Activated CD4-positive, alpha-beta T cell treated with anti-CD3 and anti-CD28 coated beads for 1 hour (primary cell): ENCODE results near the gene SHROOM3.
"Not testable (repeated sequence)": the region's sequence is repeated elsewhere in the genome, so short reads cannot be mapped to it uniquely, and the experiment has no call there.

ENCODE experiments used
- DNase-seq: peaks from one replicate; pipeline ENCODE4 v3.0.0-alpha.2; 2020

SHROOM3 gene

DNA sequence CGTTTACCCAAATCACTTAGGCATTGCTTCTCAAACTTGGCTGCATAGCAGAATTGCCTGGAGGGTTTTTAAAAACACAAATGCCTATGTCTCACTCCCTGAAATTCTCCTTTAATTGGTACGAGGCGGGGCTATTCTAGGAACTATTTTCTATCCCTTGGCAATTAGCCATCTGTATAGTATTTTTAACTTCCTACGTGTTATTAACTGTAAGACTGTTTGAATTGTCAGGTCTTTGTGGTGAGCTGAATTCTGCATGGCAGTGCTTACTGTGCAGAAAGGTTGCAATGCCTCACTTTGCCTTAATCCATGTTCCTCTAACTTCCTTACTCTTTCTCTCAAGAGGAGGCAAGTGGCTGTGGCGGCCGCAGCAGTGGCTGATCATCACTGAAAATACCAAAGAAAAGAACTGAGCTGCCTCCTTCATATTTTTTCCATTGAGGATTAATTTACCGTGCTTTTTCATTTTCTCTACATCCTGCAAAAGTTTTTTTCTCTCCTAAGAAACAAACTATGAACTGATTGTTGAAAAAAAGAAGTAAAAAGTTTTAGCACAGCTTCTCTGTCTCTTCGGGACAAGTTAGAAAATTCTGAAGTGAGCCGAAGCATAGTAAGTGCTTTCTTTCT, at the start of gene SHROOM3:
Gene SHROOM3 (plus strand): TSS at position 329 of the 627 bp plus-strand sequence. CDS start 824 bp downstream, outside the sequence.
- no peak for DNase-seq

DNA sequence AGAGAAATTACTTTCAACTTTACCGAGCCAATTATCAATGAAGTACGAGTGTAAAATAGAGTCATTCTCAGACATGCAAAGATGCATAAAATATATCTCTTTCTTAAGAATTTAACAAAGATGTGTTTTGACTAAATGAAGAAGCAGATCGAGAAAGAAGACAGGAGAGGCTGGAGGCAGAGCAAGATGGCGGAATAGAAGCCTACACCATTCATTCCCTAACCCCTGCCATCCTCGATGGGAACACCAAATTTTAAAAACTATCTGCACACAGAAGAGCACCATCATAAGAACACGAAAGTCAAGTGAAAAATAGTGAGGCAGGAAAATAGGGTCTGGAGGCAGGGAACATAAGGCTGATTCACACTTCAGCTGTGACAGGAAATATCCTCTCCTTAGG, 49.1 kb upstream of the SHROOM3 start:
- no peak for DNase-seq

DNA sequence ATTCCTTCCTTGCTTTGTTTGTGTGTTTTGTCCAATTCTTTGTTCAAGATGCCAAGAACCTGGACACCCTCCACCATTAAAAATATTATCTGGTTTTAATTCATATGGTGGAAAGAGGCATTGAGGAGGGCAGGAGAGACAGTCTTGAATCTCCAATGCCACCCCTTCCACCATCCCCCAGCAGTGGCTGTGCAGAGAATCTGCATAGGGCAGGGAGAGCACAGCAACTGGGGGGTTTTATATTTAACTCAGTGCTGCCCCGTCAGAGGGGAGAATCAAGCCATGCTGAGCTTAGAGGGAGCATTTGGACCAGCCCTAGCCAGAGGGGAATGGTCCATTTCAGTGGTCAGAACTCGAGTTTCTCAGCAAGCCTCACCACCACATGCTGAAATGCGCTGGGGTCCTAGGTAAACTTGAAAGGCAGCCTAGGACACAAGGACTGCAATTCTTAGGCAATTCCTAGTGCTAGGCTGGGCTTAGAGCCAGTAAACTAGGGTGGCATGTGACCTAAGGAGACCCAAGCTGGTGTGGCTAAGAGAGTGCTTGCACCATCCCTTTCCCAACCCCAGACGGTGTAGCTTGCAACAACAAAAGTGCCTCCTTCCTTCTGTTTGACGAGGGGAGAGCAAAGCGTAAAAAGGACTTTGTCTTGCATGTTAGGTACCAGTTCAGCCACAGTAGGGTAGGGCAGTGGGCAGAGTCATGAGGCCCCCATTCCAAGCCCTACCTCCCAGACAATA, 48.3 kb upstream of the SHROOM3 start:
- no peak for DNase-seq

DNA sequence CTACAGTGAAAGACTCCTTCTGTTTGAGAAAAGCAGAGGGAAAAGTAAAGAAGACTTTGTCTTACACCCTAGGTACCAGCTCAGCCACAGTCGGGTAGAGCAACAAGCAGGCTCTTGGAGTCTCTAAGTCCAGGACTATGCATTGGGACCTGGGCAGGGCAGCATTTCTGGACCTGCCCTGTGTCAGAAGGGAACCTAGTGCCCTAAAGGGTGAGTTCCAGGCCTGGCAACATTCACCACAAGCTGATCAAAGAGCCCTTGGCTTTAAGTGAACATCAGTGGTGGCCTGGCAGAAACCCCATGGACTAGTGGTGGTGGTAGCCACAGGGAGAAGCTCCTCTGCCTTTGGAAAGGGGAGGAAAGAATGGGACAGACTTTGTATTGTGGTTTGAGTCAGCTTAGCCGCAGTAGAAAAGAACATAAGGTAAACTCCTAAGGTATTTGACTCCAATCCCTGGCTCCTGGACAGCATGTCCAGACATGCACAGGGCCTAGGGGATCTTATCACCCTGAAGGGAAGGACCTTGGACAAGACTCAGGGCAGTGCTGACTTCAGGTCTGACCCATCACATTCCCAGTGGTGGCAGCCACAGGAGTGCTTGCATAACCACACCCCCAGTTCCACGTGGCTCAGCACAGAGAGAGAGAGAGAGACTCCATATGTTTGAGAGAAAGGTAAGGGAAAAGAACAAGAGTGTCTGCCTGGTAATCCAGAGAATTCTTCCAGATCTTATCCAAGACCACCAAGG, 46.7 kb upstream of the SHROOM3 start:
- no peak for DNase-seq

DNA sequence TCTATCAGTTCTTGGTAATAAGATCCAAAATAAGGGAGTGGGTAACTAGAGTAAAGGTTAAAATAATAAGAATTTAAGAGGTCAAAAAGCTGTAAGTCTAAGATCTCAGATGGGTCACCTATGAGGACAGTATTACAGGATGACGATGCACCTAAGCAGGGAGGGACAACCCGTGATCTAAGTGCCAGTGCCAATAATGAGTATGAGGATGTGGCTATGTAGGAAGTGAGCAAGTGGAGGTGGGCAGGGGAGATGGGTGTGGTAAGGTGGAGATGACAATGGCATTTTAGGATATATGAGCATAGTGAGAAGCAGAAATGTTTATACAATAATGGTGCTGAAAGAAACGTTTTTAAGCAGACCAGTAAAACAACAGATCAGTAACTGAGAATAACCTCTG, 33.4 kb upstream of the SHROOM3 start:
- DNase-seq = no peak

DNA sequence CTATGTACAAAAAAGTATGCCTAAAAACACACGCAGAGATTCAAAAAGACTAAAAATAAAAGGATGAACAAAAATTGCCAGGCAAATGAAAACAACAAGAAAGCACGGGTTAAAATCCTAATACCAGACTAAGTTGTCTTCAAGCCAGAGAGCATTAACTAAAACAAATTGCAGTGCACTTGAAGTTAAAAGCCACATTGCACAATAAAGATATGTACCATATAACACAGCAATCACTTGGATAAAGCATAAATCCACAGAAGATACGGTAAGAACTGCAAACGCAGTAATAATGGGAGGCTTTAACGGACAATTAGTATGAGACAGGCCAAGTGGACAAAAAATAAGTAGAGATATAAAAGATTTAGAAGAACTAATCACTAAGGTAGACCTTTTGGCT, 28.9 kb upstream of the SHROOM3 start:
- DNase-seq = no peak

DNA sequence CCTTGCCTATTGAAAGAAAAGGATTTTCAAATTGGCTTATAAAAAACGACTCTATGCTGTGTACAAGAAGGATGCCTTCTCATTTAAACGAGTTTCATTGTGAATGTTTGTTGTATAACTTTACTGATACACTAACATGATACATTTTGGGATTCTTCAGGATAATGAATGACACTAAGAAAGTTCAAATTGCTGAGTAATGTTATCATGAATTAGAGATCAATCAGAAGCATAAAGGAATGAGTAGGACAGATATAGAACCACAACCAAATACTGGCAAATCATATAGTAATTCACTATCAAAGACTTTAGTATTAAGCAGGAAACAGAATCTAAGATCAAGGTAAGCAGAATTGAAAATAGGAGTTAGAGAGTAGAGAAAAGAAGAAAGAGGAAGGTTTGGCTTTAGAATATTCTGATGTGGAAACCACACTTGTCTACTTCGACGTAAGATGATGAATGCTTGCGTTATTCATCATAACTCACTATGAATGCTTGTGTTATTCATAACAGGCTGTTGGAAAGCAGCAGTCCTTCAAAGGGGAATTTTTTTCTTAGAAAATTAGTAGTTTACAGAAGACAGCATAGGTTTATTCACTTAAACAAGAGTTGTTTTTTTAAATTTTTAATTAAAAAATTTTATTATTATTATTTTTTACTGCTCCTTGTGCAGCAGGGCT, 27.4 kb upstream of the SHROOM3 start:
- no peak for DNase-seq

DNA sequence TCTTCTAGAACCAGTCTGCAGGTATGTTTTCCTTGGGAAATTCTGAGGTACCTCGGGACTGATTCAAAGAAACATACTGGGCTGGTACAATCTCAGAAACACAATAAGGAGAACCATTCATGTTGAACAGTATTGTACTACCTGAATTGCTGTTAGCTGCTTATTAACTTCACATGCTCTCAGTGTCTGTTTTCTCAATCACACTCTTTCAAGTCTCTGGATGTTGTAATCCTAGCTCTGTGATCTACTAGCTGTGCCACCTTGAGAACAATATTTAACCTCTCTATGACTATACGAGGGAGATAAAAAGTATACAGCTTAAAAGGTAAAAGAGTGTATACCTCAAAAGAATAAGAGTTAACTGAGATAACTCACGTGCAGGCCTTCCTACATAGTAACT, 24.4 kb upstream of the SHROOM3 start:
- no peak for DNase-seq

DNA sequence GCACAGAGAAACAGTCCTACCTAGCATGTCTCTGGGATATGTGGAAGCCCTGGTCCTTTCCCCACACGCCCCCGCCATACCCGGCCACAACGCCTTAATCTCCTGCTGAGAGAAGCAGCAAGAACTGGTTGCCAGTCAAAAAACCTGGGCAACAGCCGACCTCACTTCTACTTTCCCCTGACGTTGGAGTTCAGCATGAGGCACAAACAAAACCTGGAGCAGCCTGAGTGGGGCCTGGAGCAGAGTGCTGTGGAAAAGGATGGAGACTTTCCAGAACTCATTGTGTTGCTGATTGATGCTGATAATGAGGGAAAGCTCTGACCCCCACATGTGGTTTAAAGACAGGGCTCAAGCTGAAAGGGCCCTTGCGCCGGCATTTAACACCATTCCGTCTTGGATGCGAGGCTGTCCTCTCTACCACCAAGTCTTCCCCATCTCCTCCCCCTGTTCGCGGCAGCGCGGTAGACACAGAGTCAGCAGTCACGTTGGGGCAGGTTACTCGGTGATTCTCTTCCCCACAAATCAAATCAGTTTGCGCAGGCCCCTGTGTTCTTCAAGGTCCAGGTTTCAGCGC, 14.8 kb upstream of the SHROOM3 start:
- no peak for DNase-seq

DNA sequence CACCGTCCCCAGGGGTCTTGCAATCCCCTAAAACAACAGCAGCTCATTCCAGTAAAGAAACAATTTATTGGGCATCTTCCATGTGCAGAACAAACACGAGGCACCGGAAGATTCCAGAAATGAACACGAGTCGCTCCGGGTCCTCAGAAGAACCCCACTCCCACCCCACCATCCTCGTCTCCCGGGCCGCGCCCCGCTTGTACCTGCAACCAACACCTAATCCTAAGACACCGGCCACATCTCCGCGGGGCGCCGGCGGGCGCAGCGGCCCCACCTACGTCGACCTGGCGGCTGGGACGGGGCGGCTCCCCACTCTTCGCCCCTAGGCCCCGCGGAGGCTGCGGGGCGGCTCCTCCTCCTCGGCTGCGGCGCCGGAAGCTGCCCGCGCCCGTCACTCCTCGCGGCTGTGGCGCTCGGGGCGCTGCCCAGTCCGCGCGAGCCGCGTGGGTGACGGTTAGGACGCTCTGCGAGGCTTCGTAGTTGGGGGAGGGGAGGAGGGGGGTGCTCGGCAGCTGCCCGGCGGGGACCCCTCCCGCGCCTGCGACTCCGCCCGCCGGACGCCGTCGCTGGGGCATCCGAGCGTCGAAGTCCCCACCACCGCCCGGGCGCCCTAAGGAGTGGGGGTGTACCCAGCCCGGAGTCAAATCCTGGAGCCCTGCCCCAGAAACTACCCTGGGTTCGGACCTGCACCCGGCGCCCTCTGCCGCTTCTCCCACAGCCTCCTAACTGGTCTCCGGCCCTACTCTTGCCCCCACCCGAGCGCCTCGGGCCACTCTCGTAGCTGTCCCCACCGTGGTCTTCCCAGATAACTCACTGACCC, 14.1 kb upstream of the SHROOM3 start, which contains the start of gene CCDC158:
Gene CCDC158 (minus strand): TSS at position 380 of the 820 bp plus-strand sequence. CDS start 17,934 bp downstream, outside the sequence.
- DNase-seq = no peak

DNA sequence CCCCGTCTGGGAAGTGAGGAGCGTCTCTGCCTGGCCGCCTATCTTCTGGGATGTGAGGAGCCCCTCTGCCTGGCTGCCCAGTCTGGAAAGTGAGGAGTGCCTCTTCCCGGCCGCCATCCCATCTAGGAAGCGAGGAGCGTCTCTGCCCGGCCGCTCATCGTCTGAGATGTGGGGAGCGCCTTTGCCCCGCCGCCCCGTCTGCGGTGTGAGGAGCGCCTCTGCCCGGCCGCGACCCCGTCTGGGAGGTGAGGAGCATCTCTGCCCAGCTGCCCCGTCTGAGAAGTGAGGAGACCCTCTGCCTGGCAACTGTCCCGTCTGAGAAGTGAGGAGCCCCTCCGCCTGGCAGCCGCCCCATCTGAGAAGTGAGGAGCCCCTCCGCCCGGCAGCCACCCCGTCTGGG, 11.9 kb upstream of the SHROOM3 start:
- not testable (repeated sequence) for DNase-seq

DNA sequence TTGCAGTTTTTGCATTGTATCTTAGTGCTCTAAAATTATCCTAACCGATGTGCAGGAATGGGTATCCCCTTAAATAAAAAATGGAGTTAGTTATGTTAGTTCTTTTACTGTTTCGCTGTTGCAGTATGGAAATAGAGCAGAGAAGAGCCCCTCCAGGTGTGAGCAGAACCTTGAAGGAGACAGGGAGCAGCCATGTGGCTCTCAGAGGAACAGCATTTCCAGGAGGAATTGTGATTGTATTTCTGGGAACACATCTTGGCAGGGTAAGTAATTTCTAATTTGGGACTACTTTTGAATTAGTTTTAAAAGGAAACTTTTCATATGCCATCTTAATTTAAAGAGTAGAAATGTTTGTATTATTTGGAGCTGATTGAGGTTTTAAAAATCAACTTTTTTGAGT, 8.8 kb upstream of the SHROOM3 start:
- DNase-seq = no peak

DNA sequence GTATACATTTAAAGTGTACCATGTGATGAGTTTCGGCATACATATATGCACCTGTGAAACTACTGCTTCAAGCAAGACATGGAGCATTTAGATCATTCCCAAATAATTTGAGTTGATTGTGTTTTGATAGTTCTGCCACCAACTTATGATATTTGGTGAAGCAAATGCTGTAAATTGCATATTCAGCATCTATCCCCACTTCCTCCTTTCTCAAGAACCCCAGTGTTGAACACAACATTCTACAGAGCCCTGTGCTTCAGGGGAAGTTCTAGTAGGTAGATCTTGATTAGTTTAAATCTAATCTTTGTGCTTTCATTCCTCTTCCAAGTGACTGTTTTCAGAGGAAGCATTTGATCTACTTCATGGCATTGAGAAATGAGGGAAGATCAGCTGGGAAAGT, 5.4 kb upstream of the SHROOM3 start:
- DNase-seq = no peak

DNA sequence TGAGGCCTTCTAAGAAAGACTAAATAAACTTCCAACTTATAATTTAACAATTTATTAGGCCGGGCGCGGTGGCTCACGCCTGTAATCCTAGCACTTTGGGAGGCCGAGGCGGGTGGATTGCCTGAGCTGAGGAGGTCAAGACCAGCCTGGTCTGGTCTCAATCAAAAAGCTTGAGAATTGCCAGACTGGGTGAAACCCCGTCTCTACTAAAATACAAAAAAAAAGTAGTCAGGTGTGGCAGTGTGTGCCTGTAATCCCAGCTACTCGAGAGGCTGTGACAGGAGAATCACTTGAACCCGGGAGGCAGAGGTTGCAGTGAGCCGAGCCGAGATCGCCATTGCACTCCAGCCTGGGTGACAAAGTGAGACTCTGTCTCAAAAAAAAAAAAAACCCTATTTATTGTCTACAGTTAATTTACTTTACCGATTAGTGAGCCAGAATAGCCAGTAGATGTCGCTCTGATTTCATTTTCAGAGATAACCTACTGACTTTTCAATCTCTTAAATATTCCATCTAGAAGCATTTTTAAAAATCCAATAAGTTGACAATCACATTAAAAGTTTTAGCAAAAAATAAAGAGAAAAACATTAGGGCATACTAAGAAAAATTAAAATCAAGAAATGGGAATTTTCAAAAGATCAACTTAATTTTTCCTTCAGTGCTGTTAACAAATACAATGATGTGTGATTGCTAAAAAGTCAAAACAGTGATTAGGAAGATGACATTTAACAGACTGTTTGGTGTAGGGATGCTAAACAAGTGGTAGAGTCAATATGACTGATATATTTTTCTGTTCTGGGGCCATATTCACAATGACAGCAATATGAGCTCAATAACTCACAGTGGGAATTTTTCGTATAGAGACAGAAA, 4.3 kb upstream of the SHROOM3 start:
- no peak for DNase-seq

DNA sequence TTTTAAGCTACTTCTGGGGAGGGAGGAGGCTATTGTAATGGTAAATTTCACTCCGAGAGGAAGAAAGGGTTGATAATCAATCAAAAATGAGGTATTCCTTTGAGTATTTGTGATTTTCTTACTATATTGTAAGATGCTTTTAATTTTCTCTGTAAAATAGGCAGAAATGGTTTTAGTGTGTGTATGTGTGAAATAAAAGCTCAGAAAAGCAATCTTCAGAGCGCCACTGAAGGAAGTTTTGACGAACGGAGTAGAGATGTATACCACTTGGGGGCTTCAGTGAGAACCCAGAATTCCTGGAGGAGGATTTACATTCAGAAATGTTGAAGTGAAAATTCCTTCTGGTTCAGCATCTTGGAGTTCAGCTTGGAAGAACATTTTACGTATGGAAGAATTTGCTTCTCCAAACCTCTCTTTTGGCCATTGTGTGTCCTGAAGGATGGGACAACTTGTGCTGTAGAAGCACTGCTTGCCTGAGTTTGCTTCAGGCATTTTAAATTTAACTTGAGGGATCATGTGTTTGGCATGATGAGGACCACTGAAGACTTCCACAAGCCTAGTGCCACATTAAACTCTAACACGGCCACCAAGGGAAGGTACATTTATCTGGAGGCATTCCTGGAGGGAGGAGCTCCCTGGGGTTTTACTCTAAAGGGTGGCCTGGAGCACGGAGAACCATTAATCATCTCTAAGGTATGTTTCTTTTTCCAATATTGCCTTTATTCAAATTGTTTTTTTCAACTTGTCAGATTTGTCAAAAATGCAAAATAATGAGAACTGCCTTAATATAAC, 695 bp downstream of the SHROOM3 start:
- DNase-seq = no peak

DNA sequence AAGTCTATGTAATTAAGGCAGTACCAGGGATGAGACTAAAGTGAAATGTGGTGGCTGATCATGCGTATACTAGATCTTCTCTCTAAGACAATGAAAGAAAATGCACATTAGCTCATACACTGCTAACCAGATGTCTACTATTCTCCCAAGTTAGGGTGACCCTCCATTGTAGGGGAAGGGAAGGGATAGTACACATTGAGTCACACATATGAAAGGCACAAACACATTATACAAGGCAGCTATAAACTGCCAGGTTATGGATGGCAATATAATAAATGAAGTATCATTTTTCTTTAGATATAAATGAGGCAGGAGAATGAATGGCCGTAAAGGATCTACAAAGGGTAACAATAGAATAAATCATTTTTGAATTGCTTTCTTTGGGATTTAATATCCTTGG, 4.5 kb downstream of the SHROOM3 start:
- DNase-seq = no peak

DNA sequence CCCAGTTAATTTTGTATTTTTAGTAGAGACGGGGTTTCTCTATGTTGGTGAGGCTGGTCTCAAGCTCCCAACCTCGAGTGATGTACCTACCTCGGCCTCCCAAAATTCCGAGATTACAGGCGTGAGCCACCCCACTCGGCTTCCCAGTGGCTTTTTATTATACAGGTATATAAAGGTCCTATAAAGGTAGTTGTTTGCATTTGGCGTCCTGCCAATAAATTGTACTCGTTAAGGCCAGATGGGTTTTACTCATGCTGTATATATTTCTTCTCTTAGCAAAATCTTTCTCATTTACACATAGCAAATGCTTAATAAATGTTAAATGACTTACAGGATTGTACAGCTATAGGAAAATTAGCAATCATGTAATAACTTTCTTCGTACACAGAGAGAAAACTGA, 6.9 kb downstream of the SHROOM3 start:
- DNase-seq = no peak

DNA sequence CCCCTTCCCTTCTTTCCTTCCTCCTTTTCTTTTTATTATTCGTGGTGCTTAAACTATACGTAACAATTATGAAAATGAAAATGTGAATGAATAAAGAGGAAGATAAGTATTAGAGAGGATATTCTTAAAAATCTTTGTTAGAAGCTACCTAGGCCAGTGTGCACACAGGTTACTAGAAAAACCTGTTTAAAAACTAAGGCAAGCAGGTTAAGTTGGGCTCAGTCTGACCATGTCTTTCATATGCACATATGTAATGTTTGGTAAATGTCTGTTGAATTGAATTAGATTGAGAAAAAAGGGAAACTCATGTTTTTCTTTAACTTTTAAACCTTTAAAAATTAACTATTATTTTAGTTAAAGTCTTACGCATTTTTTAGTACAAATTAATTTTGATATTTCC, 7.8 kb downstream of the SHROOM3 start:
- DNase-seq = no peak

DNA sequence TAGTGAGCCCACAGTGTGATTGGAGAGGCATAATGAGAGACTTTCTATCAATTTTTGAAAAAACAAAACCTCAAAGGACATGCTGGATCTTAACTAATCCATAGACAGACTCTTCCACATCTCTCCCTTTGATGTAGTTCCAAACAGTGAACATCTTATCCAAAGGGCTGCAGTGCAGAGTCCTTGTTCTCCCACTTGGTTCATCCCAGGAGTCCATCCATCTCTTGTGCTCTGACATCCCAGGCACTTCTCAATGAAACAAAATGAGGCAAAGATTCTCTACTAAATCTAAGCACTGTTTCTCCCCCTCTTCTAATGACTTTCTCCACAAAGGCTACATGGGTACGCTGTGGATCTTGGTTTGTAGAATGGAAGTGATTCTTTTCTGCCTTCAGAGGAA, 8.3 kb downstream of the SHROOM3 start:
- no peak for DNase-seq

DNA sequence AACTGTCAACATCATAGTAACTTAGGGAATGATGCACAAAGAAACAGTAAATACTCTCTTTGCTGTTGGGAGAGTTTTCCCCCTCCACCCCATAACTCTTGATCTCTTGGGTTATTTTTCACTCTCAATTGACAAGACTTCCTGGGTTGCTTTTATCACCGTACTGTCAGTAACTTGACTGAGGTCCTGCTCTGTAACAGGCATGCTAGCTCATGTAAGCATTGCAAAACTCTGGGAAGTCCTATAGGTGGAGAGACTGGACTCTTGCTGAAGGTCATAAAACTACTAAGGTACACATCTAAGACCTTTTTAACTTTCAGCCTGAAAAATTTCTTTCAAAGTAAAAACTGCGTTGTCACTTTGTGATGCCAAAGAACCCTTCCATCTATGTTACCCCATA, 10.9 kb downstream of the SHROOM3 start:
- no peak for DNase-seq
